Stimulated activated CD4-positive, alpha-beta T cell treated with anti-CD3 and anti-CD28 coated beads, Interleukin-2, amount 100 ng/mL, for 48 hours (primary cell): ENCODE measurements around the gene OPN1SW.

Source experiments
- DNase-seq, 2 donors: peaks; one replicate each; pipeline ENCODE4 v3.0.0-alpha.2; 2020

OPN1SW gene

DNA sequence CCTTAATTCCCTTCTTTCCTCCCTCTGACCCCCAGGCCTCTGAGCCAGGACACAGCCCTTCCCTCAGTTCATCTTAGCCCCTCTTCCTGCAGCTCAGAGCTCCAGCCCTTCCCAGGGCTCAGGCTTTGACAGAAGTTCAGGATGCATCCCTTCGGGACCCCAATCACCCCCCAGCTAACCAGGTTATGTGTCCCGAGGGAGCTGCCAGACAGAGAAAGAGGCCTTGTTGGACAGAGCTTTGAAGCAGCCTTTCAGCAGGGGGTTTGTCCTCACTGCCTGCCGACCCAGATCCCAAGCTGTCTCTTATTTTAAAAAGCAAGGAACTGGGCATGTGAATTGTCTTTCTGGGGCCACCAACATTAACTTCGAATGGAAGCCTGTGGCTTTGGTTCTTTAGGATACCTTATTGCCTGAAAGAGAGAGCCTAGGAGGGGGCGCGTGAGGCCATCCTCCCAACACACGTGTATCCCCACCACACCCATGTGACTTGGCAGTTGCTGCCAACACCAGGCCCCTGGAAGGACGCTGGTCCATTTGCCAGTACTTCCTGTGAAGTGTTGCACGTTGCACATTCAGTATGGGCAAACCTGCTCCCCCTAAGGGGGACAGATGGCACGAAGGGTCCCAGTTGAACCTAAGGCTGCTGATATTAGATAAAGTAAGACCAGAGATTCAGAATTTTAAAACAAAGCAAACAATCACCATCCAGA lies 17.0 kb upstream of the OPN1SW start:
- no peak for DNase-seq

DNA sequence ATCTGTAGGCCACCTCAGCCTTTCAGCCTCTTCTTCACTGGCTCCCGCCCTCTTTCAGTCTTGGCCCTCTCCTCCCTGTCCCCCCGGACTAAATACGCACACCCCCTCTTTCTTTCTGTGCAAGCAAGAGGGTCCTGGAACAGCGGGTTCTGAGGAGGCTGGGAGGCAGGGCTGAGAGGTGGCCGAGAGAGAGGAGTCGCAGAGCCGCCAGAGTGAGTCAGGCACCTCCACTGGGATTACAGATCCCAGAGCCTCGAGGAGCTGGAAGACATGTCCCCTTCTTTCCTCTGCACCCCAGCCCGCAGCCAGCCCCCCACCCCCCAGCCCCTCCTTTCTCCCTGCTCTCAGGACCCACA lies 16.4 kb upstream of the OPN1SW start:
- DNase-seq = no peak

DNA sequence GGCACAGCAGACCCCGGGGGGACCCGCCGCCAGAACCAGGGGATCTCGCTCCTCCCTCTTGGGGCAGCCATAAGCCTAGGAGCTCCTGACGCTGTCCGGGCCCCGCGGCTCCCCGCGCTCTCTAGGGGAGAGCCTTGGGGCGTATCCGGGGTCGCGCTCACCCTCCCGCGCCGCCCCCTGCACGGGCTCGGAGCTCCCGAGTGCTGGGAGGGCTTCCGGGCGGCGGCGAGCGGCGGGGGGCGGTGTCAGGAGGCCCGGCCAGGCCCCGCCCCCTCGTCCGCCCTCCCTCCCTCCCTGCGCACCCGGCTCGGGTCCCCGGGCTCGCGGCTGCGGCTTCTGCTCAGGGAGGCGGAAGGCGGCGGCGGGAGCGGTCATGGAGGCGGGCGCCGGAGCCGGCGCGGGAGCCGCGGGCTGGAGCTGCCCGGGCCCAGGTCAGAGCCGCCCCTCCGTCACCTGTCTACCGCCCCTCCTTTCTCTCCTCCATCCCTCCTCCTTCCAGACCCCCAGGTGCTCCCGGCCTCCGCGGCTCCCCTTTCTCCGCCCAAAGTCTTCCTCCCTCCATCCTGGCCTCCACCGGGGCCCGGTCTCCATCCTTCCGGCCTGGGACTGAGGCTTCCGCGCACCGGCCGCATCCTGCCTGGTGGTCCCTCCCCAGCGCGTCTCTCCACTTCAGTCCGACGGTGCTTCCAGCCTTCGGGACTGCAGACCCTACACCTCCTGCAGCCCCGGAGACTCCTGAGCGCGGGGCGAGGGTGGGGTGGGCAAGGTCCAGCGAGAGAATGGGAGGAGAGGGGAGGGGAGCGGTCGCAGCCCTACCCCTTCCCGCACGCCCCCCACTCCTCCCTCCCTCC lies 15.8 kb upstream of the OPN1SW start, which contains the start of gene CCDC136:
TSS of gene CCDC136 (plus strand) at position 848 of the 851 bp plus-strand sequence. CDS start 444 bp downstream, outside the sequence.
- DNase-seq = peak; percentile 62 to 66

DNA sequence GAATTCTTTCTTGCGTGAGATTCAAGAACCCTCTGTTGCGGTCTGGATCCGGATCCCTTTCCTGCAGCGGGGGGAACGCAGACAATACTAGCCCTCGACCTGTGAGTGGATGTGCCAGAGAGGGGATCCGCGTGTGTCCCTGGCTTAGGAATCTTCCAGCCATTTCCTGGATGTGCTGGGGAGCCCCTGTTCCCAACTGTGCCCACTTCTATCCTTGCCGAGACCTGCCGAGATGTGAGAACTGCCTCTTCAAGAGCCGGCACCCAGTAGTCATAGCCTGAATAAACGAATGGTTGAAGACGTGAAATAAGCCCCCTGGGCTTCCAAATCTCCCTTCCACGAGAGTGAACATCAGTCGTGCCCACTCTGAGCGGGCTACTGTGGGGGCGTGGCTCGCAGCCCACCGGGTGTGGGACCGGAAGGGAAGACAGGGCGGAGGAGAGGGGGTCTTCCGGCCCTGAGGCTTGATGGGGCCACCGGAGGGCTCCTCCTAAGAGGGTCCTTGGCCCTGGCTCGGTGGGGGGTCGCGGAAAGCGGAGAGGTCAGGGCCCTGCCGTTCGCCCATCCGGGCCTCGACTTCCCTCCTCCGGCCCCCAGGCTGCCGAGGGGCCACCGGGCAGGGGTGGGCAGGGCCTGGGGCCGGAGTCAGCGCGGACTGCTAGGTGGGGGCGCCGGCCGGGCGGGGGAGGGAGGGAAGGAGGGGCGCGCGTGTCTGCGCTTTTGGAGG lies 14.9 kb upstream of the OPN1SW start:
- no peak for DNase-seq

DNA sequence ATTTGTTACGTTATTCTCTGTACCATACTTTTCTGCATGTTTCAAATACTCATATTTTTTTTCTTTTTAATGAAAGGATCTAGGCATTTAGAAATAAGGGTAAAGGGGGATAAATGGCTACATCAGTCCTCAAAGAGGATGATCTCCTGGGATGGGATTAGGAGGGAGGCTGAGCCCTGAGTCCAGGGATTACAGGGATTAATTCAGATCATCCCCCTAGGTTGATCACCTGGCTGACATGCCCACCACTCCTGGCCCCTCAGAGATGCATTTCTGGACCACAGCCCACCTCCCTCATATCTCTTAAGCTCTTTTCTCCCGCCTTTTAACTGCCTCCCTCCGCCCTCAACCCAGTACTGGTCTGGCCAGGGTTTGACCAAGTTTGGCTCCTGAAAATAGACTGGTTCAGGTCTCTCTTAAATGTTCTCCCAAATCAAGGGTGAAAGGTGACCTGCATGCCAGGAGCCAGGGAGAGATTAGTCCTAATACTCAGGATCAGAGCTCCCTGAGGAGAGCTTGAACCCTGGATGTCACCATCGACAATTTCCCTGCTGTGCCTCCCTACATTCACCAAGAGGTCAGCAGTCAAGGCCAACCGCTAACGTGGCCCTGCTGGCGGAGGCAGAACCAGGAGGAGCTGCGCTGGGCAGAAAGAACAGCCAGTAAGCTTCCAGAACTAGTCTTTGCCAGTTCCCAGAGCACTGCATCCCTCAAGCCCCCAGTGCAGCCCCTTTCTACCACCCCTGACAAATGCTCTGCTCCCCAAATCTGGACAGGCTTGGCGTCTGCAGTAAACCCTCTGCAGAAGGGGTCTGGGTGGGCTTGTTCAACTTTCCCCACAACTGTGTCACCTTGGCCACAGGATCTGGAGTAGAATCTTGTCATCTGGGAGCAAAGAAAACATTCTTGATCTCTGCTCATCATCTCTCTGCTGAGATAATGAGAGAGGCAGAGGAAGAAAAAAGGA lies 13.1 kb upstream of the OPN1SW start:
- DNase-seq = no peak

DNA sequence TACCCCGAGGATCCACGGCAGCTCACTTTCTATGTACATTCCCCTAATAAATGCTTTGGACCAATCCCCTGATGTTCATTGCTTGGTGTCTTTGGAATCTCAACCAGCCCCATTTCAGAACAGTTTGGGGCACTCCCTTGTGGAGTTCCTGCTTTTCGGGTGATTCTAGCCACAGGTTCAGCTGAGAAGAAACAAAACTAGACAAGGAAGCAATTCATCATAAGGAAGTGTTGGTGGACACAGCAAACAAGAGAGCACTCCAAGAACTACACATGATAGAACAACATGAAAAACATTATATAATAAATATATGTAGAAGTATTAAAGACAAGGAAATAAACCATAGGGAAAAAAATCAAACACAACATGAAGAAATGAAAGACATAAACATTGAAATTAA lies 10.1 kb upstream of the OPN1SW start:
- DNase-seq = no peak

DNA sequence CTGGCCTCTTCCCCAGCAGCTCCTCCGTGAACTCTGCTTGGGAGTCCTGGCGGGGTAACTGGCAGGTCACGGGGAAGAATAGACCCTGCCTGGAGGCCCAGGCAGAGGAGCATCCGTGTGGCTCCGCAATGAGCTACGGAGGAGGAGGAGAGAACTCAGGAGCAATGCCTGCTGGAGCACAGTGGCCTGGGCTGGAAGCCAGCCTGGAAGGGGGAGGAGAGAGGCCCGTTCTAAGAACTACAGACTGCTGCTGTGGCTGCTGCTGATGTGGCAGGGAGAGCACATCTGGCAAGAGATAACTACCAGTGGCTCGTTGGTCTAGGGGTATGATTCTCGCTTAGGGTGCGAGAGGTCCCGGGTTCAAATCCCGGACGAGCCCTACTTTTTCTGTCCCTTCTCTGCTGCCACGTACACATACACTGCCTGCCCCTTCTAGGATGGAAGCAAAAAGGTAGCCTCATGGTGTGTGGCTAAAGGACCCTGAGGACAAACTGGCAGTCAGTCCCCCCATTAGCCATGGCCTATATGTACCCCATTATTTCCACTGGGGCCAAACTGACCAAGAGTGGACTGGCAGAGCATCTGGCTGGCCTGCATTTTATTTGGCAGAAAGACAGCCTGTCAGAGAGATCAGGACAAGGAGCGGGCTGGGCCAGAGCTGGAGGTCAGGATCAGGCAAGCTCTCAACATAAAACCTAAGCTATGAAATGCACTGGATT lies 7.7 kb upstream of the OPN1SW start:
- DNase-seq = no peak

DNA sequence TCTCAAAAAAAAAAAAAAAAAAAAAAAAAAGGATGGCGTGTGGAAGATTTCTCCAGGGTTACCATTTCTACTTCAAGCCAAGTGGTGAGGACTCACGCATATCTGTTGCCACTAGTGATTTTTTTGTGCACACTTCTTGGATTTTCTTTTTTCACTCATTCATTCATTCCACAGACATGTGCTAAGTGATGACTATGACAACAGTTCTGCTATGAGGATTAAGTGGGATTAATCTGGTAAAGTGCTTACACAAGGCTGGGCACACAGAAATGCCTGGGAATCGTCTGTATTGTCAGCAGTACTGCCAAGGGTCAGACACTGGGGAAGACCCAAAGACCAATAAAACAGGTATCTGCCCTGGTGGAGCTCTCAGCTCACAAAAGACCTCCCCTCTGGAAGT lies 6.3 kb upstream of the OPN1SW start:
- DNase-seq = no peak

DNA sequence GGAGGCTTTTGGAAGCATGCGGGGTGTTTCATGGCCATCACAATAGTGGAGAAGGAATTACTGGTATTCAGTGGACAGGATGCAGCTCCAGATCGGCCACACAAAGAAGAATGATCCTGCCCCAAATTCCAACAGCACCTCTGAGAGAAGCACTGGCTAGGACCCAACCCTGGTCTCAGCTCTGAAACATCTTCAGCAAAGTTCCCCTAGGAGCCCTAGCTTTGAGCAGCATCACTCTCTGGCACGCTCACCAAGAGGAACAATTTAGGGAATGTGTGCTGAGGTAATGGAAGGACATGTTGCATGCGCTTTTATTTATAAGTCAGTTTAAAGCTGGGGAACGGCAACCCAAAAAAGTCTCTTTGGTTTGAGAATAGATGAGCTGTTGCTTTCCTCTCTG lies 5.5 kb upstream of the OPN1SW start:
- DNase-seq = no peak

DNA sequence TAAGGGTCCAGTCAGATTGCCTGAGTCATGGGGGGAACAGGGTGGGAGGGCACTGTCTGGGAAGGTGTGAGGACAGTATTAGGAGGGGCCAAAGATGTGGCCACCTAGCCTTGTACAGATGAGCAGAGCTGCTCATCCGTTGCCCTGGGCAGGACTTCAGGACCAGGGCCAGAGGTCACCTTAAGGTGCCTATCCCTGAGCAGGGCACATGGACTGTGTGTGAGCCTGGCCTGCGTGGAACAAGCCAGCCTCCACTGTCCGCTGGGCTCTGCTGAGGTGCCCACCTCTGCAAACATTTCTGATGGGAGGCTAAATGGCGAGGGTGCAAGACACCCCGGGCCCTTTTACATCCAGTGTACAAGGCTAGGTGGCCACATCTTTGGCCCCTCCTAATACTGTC lies 3.4 kb upstream of the OPN1SW start:
- no peak for DNase-seq

DNA sequence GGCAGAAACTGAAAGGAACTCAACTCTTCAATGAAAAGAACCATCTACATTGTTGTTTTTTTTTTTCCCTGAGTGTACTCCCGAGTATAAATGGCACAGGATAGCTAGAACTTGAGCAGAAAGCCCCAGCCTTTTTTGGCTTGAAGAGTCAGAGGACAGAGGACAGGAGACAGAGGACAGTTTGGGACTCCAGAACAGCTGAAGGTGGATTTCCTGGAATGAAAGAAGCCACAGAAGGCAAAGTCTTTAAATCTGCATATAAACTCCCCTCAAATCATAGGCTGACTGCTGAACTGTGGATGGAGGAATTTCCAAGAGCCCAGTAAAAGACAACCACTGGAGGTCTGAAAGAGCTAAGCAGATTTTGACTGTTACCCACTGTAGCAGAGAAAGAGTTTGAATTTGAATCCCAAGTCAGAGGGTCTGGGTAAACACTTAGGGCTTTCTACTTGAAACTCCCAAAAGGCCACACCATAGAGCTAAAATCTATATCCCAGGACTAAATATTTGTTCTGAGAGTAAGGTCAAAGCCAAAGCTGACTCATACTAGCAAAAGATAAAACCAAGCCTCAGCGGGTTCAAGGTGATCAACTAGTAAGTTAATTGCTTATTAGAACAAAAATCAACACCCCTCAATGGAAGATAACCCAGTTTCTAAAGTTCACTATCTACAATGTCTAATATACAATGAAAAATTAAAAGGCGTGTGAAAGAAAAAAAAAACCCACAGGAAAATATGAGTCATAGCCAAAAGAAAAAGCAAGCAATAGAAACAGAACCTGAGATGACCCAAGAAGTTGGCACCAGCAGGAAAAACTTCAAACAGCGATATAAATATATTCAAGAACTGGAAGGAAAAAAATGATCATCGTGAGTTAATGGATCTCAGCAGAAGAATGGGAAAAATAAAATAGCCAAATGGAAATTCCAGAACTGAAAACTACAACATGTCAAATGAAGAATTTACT lies 1.8 kb upstream of the OPN1SW start:
- DNase-seq = no peak

DNA sequence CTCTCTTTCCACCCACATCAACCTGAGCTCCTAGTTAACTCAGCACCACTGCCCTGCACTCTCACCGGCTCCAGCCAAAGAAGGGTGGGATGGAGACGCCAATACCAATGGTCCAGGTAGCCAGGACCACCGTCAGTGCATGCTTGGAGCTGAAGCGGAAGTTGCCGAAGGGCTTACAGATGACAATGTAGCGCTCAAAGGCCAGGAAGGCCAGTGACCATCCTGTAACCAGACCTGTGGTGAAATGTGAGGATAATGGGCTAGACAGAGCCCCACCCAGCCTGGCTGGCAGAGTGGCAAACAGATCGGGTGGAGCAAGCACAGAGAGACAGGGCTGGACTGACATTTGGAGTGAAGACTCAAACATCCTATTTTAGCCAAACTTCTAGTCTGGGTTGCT lies 673 bp downstream of the OPN1SW start:
- DNase-seq = no peak

DNA sequence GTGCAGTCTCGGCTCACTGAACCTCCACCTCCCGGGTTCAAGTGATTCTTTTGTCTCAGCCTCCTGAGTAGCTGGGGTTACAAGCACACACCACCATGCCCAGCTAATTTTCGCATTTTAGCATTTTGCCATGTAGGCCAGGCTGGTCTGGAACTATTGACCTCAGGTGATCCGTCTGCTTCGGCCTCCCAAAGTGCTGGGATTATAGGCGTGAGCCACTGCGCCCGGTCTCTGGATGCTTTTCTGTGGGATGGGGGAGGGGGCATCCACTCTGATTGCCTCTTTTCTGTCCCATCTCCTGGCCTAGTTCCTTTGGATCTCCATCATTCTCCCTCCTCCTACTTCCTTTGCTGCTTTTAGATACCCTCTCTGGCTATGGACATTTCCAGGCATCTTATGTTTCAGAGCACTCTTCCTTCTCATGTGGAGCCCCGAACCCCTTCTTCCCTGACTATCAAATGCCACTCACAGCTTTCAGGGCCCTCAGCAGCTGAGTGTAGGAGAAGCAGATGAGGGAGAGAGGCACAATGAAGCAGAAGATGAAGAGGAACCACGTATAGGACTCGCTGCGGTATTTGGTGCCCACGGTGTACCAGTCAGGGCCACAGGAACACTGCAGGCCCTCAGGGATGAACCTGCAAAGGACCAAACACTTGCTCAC lies 1.4 kb downstream of the OPN1SW start:
- no peak for DNase-seq

DNA sequence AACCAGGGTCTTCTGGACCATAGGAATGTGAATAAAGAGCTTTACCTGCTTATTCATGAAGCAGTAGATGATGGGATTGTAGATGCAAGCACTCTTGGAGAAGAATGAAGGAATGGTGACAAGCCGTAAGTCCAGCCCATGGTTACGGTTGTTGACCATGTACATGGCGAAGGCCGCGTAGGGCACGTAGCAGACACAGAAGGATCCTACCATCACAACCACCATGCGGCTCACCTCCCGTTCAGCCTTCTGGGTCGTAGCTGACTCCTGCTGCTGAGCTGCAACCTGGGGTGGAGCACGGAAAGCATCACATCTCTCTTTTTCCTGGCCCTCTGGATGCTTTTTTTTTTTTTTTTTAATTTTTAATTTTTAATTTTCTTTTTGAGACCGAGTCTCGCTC lies 2.0 kb downstream of the OPN1SW start:
- DNase-seq = no peak

DNA sequence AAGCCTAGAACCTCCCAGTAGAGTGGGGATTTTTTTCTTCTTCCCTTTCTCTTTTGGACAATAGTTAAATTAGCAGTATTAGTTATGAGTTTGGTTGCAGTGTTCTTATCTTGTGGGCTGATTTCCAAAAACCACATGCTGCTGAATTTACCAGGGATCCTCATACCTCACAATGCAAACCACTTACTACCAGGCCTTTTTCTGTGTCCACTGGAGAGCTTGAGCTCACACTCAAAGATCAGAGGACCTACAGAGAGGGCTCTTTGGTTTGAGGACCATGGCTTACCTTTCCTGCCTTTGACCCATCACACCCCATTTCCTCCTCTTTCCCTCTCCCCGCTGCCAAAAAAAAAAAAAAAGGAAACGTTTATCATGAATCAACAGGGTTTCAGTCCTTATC lies 5.4 kb downstream of the OPN1SW start:
- no peak for DNase-seq

DNA sequence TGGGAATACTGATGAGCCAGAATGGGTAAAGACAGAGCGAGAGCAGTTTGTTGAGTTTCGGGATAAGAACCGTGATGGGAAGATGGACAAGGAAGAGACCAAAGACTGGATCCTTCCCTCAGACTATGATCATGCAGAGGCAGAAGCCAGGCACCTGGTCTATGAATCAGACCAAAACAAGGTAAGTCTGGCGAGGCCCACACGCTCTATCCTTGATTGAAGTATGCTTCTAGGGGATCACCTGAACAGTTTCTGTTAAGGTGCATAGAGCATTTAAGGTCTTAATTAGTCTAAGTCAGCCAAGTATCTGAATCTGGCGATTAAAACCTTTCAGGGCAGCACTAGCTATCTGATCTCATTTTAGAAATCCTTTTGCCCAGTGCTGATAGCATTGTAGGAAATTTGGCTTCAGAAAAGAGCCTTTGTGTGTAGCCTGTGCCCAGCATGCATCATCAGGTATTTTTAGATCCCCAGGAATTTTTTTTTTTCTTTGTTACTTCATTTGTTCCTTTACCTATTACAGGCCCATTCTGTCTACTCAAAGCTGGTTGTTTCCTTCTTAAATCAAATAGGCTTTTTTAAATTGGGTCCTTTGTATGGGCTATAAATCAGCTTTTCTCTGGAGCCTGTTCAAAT lies 8.0 kb downstream of the OPN1SW start:
- DNase-seq = no peak

DNA sequence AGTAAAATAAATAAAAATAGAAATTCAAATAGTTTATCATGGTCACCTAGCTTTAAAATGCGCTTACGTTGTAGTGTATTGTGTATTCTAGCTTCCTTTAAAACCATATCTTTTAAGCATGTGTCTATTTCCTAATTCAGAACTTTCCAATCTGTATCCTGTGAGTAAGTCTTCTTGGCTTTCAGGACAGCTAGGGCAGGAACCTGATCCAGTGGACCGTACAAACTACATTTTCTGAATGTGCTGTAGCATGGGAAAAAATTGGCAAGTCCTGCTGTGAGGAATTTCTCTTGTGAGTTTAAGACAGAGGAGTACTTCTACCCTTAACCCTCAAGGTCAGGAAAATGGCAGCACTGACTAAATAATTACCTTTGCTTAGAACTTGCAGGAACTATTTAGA lies 12.1 kb downstream of the OPN1SW start:
- DNase-seq = no peak

DNA sequence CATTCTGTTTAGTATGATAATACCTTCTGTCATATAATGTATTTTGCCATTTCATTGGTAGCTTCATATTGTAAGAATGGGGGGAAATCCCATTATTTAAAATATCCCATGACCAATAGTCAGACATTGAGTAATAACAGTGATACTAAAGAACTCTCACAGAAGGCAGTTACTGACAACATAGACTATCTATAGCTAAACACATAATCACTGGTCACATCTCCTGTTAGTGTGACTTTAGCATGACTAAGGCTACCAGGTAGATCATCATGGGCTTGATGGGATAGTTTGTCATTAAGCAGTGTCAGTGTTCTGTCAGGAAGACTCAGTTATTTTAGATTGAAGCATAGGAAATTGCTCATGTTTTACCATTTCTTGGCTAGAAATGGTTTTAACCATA lies 16.4 kb downstream of the OPN1SW start:
- DNase-seq = no peak

DNA sequence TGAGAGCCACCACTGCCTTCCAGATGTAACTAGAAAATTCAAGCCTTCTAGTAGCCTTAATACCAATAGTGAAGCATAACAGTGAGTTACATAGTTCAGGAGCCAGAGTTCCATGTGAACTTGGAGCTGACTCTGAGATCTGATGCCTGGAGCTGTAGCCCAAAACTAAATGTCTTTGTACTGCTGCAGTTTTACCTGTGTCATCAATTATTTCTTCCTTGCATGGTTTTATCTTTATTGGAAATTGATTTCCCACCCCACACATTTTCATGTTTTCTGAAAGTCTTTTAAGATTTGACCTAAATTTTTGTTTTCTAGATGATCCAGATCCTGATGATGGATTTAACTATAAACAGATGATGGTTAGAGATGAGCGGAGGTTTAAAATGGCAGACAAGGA lies 17.0 kb downstream of the OPN1SW start:
- no peak for DNase-seq

DNA sequence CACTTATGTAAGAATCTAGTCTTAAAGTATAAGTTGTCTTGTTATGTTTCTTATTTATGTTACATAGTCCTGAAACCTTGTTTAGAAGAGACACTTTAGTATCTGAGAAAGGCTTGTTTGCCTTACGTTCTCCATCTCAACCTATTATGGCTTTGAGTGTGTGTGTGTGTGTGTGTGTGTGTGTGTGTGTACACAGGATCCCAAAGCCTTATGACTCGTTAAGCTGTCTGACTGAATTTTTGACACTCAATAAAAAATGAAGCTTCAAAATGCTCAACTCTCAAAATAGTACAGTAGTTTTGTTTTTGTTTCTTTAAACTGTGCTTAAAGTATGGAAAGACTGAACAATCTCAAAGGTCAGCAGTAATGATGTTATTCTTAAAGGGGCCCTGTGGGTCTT lies 18.4 kb downstream of the OPN1SW start:
- DNase-seq = no peak
